SU-DHL-6 (cell line): ENCODE measurements around the gene GOLGA5.

Source experiments
- H2AFZ ChIP-seq: fragments of 200-600 bp; sonication (generic); 2 replicates; pipeline ENCODE4 v1.6.1; 2014; ENCODE audit warnings: low read depth, mild to moderate bottlenecking, moderate library complexity, mixed read lengths, antibody characterized with exemption, low read length; ENCODE audit not compliant: severe bottlenecking
- H3F3A ChIP-seq: fragments of 200-600 bp; shearing (Covaris generic); 2 replicates; pipeline ENCODE4 v1.6.0; 2016; ENCODE audit warnings: antibody characterized with exemption, mild to moderate bottlenecking; ENCODE audit not compliant: insufficient read depth
- H3K27ac ChIP-seq: fragments of 200-600 bp; sonication (generic); 2 replicates; pipeline ENCODE4 v1.5.1; 2016; ENCODE audit warnings: low read depth, mild to moderate bottlenecking, low read length, moderate library complexity, mixed read lengths
- H3K27me3 ChIP-seq: fragments of 200-600 bp; sonication (generic), shearing (Covaris generic); 2 replicates; pipeline ENCODE4 v1.6.0; 2014; ENCODE audit warnings: mild to moderate bottlenecking, low read length
- H3K36me3 ChIP-seq: fragments of 200-600 bp; sonication (generic); 2 replicates; pipeline ENCODE4 v1.6.1; 2014; ENCODE audit warnings: mild to moderate bottlenecking, low read length, mixed read lengths
- H3K4me2 ChIP-seq: fragments of 300-600, 200-600 bp; shearing (Covaris generic), sonication (generic); 2 replicates; pipeline ENCODE4 v1.6.0; 2014; ENCODE audit warnings: low read length, low read depth, mild to moderate bottlenecking; ENCODE audit not compliant: poor library complexity, severe bottlenecking
- H3K4me3 ChIP-seq: fragments of 200-600 bp; sonication (generic); 2 replicates; pipeline ENCODE4 v1.5.1; 2014; ENCODE audit warnings: antibody characterized with exemption, low read length, mild to moderate bottlenecking, mixed read lengths; ENCODE audit not compliant: insufficient read depth, poor library complexity, severe bottlenecking
- H3K79me2 ChIP-seq: fragments of 200-600 bp; sonication (generic); 2 replicates; pipeline ENCODE4 v1.6.1; 2014; ENCODE audit warnings: mild to moderate bottlenecking, low read length, moderate library complexity; ENCODE audit not compliant: insufficient read depth
- H3K9ac ChIP-seq: fragments of 200-600 bp; sonication (generic); 2 replicates; pipeline ENCODE4 v1.7.0; 2014; ENCODE audit warnings: mild to moderate bottlenecking, low read length
- H3K9me2 ChIP-seq: fragments of 200-600 bp; sonication (generic); replicated peaks from 2 replicates; pipeline ENCODE4 v1.6.1; 2014; ENCODE audit warnings: low read length; ENCODE audit not compliant: insufficient read depth
- H3K9me3 ChIP-seq: fragments of 200-600 bp; sonication (generic); 2 replicates; pipeline ENCODE4 v1.6.1; 2014; ENCODE audit warnings: low read length, mixed read lengths; ENCODE audit not compliant: insufficient read depth
- H4K20me1 ChIP-seq: fragments of 200-600 bp; sonication (generic); 2 replicates; pipeline ENCODE4 v1.6.1; 2014; ENCODE audit warnings: low read depth, mild to moderate bottlenecking, antibody characterized with exemption, low read length, moderate library complexity, mixed read lengths
- EZH2phosphoT487 ChIP-seq: fragments of 200-600 bp; sonication (generic), shearing (Covaris generic); conservative IDR thresholded peaks from 2 replicates; pipeline ENCODE4 v1.6.1; 2018; ENCODE audit warnings: mild to moderate bottlenecking, antibody characterized with exemption, low read length, moderate library complexity, mixed read lengths
- TF ChIP-seq, protein P1 (sequence below): fragments of 200-600 bp; sonication (generic); IDR thresholded peaks from one replicate; pipeline ENCODE4 v1.5.1; 2017; ENCODE audit warnings: antibody characterized with exemption, mild to moderate bottlenecking, low read length, moderate library complexity; ENCODE audit not compliant: insufficient read depth, poor library complexity, severe bottlenecking

GOLGA5 gene

GRCh38 chr14:92780444-92781232 lies 13.5 kb upstream of the GOLGA5 start:
- Histone ChIP-seq H3K27me3 (no peaks in the 10 kb centered on the region), H4K20me1 (no peaks in the 10 kb centered on the region), H3K9me3 (no peaks in the 10 kb centered on the region), H3K9me2 (no peaks in the 10 kb centered on the region), H3F3A (no peaks in the 10 kb centered on the region), H3K4me2 (no peak overlapping the region), H3K9ac (no peak overlapping the region), H3K36me3 (no peaks in the 10 kb centered on the region), H3K79me2 (no peaks in the 10 kb centered on the region), H3K27ac (no peak overlapping the region), H2AFZ (no peak overlapping the region), H3K4me3 (no peak overlapping the region)
- TF ChIP-seq, protein P1, sequence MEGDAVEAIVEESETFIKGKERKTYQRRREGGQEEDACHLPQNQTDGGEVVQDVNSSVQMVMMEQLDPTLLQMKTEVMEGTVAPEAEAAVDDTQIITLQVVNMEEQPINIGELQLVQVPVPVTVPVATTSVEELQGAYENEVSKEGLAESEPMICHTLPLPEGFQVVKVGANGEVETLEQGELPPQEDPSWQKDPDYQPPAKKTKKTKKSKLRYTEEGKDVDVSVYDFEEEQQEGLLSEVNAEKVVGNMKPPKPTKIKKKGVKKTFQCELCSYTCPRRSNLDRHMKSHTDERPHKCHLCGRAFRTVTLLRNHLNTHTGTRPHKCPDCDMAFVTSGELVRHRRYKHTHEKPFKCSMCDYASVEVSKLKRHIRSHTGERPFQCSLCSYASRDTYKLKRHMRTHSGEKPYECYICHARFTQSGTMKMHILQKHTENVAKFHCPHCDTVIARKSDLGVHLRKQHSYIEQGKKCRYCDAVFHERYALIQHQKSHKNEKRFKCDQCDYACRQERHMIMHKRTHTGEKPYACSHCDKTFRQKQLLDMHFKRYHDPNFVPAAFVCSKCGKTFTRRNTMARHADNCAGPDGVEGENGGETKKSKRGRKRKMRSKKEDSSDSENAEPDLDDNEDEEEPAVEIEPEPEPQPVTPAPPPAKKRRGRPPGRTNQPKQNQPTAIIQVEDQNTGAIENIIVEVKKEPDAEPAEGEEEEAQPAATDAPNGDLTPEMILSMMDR, result no peak
- TF ChIP-seq EZH2phosphoT487, result no peak

- no peak overlapping the region for H3K27ac ChIP-seq
- no peaks in the 10 kb centered on the region for H4K20me1 ChIP-seq
- no peak overlapping the region for H3K4me3 ChIP-seq
- H3K9me2 ChIP-seq, result no peaks in the 10 kb centered on the region
- no peak for TF ChIP-seq EZH2phosphoT487
- TF ChIP-seq, protein P1, result no peak
- H2AFZ ChIP-seq, result no peak overlapping the region
- no peaks in the 10 kb centered on the region for H3K27me3 ChIP-seq
- no peaks in the 10 kb centered on the region for H3K36me3 ChIP-seq
- H3F3A ChIP-seq, result no peaks in the 10 kb centered on the region
- H3K79me2 ChIP-seq, result no peaks in the 10 kb centered on the region
- H3K4me2 ChIP-seq, result no peak overlapping the region
- no peak overlapping the region for H3K9ac ChIP-seq
- H3K9me3 ChIP-seq, result no peaks in the 10 kb centered on the region
Measured at GRCh38 chr14:92781350-92781749, 12.8 kb upstream of the GOLGA5 start.

DNA sequence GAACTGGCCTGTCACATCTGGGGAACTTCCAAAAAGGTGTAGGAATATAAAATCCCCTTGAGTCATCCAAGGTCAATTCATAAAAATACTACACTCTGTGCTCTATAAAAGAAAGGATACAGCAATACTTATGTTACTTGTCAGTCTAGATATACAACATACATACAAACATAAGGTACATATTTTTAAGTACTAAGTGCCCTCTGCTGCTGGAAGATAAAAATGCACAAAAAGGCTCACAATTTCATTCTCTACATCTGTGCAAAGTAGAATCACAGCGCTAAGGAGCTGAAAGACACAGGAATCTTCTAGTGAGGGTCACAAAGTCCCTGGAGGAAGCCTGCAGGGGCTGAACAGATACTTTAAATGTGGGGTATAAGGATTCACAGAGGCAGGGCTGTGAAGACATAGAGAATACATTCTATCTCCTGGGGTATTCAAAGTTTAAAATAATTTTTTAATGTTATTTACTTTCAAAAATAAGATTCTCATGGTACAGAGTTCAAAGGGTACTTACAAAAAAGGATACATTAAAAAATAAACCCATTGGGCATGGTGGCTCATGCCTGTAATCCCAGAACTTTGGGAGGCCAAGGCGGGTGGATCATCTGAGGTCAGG lies 10.2 kb upstream of the GOLGA5 start:
- Histone ChIP-seq H3K27ac (no peak overlapping the region), H3K79me2 (no peaks in the 10 kb centered on the region), H3K4me3 (no peak overlapping the region), H4K20me1 (no peaks in the 10 kb centered on the region), H3K9me3 (0 out of 2 replicates have a peak, but pooled peaks cover 3% of the 10 kb centered on the region), H3K4me2 (no peak overlapping the region), H3K9ac (no peak overlapping the region), H3K9me2 (no peaks in the 10 kb centered on the region), H2AFZ (no peak overlapping the region), H3F3A (no peaks in the 10 kb centered on the region), H3K27me3 (no peaks in the 10 kb centered on the region), H3K36me3 (no peaks in the 10 kb centered on the region)
- TF ChIP-seq, protein P1, result peak; percentile 25
- TF ChIP-seq EZH2phosphoT487, result no peak
